ENCODE measurements around the gene TMC6. TPM values are rescaled to one million over a fixed set of nuclear protein-coding genes. Genes with fewer than 3 reads are reported as not detected.
"Not testable (repeated sequence)": the region's sequence is repeated elsewhere in the genome, so short reads cannot be mapped to it uniquely, and the experiment has no call there.

TMC6 gene, protein sequence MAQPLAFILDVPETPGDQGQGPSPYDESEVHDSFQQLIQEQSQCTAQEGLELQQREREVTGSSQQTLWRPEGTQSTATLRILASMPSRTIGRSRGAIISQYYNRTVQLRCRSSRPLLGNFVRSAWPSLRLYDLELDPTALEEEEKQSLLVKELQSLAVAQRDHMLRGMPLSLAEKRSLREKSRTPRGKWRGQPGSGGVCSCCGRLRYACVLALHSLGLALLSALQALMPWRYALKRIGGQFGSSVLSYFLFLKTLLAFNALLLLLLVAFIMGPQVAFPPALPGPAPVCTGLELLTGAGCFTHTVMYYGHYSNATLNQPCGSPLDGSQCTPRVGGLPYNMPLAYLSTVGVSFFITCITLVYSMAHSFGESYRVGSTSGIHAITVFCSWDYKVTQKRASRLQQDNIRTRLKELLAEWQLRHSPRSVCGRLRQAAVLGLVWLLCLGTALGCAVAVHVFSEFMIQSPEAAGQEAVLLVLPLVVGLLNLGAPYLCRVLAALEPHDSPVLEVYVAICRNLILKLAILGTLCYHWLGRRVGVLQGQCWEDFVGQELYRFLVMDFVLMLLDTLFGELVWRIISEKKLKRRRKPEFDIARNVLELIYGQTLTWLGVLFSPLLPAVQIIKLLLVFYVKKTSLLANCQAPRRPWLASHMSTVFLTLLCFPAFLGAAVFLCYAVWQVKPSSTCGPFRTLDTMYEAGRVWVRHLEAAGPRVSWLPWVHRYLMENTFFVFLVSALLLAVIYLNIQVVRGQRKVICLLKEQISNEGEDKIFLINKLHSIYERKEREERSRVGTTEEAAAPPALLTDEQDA
- 10 to 100 TPM; 19.1 to 43.3 (median 35.7) TPM for polyA plus RNA-seq (ENCODE audit: insufficient read length in 4 of 4)

DNA sequence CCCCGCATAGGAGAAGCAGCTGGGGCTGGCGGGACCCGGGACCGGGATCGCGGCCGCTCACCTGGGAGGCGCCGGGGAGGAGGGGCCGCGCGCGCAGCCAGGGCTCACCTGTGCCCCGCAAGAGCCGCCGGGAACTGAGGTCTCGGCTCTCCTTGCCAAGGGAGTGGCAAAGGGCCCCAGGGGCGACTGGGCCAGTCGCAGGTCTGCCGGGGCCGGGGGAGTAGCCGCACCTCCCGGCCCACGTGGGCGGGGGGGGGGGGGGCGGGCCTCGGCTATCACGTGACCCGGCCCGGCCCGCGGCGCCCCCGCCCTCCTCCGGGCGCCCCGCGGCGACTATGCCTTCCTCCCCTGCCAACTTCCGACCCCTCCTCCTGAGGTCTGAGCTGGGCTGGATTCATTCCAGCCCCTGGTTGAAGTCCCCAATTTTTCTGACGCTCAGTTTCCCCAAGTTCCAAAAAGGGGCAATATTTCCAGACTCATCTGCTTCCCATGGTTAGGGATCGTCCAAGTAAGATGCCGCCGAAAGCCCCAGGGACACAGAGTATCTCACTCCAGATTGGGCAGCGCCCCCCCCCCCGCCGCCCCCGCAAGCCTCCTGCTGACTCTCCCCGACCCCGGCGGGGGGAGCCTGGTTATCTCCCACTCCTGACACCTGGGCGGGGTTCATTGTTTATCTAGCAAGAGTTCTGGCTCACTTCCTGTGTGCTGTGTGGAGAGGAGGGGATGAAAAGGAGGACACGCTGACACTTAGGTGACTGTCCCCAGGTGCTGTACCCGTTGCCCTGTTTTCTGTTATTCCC, at the start of gene TMC6:
Gene TMC6, minus strand, starts transcription at position 205 of the 800 bp plus-strand sequence. CDS start 1,923 bp downstream, outside the sequence.
- DNase-seq (ENCODE audit: low read depth in 4 of 4, low spot score in 2 of 4): no peak

DNA sequence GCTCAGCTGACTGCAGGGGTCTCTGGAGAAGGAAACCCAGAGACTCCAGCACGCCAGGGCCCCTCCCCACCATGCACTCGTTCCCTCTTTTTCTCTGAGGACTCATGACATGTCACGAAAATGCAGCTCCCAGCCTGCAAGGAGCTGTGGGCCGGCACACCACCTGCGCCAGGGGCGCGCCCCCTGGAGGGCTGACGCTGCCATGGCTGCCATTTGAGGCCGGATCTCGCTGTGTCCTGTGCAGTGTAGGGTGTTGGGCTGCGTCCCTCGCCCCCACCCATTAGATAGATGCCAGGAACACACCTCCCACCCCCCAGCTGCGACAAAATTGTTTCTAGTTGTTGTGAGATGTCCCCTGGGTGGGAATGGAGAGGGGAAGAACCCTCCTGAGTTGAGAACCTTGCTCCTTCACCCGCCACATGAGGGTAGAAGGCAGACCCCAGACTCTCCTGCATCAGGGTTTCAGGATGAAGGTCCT, 48.0 kb upstream of the TMC6 start:
- no peak for DNase-seq (ENCODE audit: low read depth in 4 of 4, low spot score in 2 of 4)

DNA sequence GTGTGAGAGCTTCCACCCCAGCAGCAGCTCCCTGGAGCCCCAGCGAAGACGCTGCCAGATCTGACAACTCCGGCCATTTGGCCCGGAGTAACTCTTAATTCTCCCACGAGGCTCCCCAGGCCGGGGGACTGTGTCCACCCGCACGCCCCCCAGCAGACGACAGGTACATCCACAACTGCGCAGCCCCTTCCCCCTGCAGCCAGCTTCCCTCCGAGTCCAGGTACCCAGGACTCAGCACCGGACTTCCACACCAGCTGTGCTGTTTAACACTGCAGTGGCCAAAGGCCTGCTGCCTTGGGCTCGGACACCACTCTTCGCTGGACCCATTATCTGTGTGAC, 47.1 kb upstream of the TMC6 start:
- DNase-seq (ENCODE audit: low read depth in 4 of 4, low spot score in 2 of 4): no peak

DNA sequence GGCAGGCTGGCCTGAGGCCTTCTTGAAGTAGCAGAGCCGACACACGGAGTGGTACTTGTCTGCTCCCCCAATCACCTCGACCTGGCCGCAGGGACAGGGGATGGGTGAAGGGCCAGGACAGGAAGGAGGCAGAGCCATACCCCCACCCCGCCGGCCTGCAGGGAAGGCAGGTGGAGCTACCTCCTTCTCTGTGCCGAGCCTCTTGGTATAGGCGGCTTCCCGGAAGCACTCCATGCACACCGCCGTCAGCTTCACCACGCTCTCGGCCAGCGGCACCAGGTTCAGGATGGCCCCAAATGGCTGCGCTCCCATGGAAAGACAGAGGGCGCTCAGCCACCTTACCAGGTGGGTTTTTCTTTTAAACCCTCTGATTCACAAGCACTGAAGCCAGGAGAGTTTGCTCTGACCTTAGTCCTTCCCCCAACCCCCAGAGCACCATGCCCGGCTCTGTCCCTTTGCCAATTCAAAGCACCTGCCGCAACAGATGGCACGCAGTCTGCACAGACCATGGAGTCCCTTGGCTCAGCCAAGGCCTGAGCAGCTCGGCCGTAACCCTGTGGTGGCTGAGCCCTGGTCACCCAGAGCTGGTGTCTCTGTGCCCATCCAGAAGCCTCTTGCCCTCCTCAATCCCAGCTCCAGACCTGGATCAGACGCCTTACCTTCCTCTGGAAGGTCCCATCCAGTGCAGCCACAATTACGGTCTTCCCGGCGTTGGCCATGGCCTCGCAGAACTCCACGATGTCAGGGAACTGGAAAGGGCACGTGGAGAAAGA, 46.5 kb upstream of the TMC6 start:
- no peak for DNase-seq (ENCODE audit: low read depth in 4 of 4, low spot score in 2 of 4)

DNA sequence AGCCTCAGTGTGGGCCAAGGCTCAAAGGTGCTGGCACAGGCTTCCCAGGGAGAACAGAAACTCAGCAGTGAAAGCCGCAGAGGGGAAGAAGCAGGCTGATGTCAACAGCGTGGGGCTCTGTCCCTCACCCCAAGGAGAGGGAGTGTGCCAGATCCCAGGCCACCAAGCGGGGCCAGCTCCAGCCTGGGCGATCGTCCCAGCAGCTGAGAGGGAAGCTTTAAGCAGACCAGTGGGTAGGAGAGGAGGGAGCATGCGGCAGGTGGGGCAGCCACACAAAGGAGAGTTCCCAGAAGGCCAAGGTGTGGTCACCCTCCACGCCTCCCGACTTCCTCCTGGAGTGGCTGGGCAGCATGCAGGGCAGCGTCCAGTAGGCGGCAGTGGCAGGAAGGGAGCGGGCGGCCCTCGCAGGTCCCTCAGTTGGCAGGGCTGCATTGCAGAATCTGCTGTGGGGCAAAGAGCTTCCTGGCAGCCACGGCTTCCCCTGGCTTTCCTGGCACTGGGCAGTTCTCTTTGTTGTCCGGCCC, 45.9 kb upstream of the TMC6 start:
- DNase-seq (ENCODE audit: low read depth in 4 of 4, low spot score in 2 of 4): no peak

DNA sequence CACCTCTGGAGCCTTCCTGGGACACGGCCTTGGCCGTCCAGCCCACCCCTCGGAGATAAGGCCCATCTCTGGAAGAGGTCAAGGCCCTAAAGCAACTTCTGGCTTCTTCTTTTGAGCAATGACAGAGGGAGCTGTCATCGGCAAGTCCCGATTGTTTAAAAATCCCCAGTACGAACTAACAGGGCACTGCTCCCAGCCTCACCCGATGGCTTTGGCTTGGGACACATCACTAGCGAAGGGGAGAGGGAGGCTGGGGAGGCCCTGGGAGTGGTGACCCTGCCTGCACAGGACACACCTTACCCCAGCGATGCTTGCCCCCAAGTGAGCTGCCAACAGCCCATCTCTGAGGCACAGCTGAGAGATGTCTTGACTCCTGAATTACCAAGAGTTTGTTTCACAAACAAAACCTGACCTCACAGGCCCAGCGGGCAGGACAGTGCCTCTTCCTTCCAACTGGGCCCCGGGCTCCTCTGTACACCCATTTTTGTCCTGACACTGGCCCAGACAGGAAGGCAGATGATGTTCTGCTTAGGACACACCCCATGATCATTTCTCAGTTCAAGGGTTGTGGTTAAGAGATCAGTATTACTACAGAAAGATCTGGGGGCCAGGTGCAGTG, 44.7 kb upstream of the TMC6 start:
- DNase-seq (ENCODE audit: low read depth in 4 of 4, low spot score in 2 of 4): no peak

DNA sequence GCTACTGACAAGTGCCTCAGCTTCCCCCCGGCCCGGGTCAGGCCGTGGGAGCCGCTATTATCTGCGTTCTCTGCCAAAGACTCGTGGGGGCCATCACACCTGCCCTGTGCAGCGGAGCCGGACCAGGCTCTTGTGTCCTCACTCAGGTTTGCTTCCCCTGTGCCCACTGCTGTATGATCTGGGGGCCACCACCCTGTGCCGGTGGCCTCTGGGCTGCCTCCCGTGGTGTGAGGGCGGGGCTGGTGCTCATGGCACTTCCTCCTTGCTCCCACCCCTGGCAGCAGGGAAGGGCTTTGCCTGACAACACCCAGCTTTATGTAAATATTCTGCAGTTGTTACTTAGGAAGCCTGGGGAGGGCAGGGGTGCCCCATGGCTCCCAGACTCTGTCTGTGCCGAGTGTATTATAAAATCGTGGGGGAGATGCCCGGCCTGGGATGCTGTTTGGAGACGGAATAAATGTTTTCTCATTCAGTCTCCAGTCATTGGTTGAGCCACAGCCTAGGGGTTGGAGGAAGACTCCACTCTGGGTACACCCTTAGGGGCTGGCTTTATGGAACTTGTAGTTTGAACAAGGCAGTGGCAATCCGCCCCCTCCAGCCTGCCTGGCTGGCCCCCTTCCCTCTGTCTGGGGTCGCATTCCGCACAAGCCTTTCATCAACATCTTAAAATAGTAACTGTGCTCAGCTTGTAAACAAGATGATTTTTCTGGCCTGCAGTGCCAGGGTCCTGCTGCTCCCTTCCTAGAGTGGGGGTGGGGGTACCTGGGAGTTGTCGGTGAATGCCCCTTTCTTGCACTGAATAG, 43.9 kb upstream of the TMC6 start:
- no peak for DNase-seq (ENCODE audit: low read depth in 4 of 4, low spot score in 2 of 4)

DNA sequence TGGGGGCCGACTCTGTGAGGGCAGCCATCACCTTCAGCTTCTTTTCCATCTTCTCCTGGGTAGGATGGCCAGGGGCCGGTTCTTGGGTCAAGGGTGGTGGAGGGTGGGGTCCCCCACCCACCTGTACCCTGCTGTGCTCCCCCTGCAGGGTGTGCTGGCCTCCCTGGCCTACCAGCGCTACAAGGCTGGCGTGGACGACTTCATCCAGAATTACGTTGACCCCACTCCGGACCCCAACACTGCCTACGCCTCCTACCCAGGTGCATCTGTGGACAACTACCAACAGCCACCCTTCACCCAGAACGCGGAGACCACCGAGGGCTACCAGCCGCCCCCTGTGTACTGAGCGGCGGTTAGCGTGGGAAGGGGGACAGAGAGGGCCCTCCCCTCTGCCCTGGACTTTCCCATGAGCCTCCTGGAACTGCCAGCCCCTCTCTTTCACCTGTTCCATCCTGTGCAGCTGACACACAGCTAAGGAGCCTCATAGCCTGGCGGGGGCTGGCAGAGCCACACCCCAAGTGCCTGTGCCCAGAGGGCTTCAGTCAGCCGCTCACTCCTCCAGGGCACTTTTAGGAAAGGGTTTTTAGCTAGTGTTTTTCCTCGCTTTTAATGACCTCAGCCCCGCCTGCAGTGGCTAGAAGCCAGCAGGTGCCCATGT, 43.2 kb upstream of the TMC6 start:
- not testable (repeated sequence) for DNase-seq (ENCODE audit: low read depth in 4 of 4, low spot score in 2 of 4)

DNA sequence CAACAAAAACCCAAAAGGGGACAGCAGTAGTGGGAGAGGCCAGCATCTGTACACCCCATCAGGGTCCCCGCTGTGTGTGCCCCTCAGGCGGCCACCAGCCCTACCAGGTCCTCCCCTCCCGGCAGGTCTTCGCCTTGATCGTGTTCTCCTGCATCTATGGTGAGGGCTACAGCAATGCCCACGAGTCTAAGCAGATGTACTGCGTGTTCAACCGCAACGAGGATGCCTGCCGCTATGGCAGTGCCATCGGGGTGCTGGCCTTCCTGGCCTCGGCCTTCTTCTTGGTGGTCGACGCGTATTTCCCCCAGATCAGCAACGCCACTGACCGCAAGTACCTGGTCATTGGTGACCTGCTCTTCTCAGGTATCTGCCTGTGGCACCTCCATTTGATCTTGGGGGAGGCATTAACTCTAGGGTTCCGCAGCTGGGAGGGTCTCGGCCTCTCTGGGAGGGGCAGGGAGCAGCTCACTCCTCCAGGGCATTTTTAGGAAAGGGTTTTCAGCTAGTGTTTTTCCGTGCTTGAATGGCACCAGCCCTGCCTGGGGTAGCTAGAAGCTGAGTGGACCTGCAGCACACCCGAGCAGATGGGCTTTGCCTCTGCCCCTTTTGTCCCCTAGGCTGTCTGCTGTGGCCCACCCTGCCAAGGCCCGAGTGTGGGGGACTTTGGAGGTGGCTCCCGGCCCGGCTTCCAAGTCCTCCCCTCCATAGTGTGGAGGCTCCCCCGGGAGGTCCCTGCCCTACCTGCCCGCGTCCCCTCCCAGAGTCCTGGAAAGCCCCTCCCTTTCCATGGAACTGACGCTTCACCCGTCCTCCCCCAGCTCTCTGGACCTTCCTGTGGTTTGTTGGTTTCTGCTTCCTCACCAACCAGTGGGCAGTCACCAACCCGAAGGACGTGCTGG, 42.4 kb upstream of the TMC6 start:
- DNase-seq (ENCODE audit: low read depth in 4 of 4, low spot score in 2 of 4): no peak

DNA sequence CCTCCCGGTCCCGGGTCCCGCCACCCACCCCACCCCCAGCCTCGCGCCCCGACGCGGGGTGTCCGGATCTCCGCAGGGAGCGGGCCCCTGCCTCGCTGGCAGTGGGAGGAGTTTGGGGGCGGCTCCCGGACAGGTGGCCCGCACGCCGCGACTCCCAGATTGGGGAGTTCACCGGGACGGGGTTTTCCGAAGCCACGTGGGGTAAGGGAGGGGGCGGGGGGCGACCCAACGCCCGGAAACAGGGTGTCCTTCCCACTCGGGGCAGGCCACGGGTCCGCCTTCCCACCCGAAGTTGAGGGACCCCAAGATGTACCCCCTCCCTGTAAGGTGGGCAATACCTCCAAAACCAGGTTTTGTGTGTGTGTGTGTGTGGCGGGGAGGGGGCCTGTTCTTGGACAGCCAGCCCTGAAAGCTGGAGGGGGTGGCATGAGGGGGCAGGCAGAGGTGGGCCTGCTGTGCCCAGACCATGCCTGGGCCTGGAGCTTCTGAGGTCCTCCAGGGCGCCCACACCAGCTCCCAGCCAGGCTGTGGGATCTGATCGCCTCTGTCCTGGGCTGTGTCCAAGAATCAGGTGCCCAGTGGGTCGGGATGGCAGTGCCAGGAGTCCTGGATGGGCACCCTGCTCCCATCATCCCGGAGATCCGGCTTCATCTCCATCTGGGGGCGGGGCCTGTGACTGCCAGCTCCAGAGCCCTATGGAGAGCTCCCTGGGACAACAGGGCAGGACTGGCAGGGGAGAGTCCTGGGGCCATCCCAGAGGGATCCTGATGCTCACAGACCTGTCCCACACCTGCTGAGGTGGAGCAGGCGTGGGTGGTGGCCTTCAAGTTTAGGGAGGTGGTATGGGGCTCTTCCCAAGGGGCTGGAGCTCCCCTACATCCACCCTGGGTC, 40.6 kb upstream of the TMC6 start:
- DNase-seq (ENCODE audit: low read depth in 4 of 4, low spot score in 2 of 4): no peak

DNA sequence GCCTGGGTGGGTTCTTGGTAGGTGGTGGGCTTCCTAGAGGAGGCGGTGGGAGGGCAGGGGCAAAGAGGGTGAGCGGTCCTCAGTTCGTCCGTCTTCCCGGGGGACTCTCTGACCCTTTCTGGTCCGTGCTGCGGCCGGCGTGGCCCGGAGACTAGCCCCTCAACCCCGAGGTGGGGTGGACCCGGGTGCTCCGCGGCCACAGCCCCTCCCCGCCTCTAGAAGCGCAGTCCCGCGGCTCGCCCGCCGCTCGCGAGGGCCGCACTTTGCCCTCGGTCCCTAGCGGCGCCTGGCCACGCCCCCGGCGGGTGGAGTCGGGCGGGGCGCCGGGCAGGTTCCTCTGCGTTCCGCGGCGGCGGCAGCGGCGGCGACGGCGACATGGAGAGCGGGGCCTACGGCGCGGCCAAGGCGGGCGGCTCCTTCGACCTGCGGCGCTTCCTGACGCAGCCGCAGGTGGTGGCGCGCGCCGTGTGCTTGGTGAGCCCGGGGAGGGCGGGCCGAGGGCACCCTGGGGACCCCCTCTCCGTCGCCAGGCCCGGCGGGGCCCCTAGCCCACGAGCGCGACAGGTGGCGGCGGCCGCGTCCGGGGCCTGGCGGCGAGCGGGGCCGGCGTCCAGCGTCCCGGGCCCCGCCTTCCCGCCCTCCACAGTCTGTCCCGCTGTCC, 39.8 kb upstream of the TMC6 start, which contains the start of gene SYNGR2:
Gene SYNGR2, plus strand, starts transcription at position 340 of the 661 bp plus-strand sequence. Its CDS starts 36 bp downstream, at position 376.
- no peak for DNase-seq (ENCODE audit: low read depth in 4 of 4, low spot score in 2 of 4)

DNA sequence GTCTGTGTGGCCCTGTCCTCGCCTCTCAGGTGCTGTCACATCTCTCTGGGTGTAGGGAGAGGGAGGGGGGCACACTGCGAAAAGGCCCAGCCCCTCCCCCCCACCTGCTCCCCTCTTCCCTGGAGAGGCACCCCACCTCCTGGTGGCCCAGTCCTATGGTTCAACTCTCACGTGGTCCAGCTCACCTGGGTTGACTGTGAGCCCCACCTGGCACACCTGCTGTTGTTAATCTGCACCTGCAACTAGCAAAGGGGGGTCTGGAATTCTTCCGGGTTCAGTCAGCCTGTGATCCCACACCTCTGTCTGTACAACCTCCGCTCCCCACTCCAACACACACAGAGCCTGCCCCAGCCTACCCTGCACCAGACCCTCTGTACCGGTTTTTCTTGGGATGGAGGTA, 37.9 kb upstream of the TMC6 start:
- DNase-seq (ENCODE audit: low read depth in 4 of 4, low spot score in 2 of 4): no peak

DNA sequence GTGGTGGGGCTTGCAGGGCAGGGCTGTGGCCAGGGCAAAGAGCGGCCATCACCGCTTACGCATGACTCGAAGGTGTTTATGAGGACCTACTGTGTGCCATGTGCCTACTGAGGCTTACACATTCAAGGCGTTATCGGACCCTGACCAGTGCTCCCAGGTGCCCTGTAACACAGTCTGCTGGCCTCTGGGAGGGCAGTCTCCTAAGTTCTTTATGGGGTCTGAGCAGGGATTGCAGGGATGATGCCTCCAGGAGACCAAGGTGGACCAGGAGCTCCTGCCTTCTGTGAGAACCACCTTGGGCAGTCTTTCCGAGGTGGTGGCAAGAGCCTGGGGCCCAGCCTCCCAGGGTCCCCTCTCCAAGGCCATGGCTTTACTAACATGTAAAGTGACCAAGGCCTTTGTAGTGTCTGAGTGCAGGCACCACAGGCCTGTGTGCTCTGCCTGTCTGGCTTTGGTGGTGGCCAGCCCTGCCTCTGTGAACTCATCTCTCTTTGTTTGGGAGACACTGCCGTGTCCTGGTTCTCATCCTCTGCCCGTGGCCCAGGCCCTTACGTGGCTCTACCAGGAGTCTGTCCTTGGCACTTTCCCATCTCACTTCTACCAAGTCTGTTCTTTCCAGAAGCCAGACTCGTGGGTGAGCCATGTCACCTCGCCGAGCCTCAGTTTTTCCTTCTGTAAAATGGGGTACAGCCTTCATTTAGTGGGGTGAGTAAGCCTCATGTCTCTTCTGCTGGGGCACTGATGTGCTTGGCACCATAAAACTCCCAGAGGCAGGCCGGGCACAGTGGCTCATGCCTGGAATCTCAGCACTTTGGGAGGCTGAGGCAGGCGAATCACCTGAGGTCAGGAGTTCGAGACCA, 36.4 kb upstream of the TMC6 start:
- no peak for DNase-seq (ENCODE audit: low read depth in 4 of 4, low spot score in 2 of 4)
